ENCODE data around the gene PNKD.

PNKD gene

DNA sequence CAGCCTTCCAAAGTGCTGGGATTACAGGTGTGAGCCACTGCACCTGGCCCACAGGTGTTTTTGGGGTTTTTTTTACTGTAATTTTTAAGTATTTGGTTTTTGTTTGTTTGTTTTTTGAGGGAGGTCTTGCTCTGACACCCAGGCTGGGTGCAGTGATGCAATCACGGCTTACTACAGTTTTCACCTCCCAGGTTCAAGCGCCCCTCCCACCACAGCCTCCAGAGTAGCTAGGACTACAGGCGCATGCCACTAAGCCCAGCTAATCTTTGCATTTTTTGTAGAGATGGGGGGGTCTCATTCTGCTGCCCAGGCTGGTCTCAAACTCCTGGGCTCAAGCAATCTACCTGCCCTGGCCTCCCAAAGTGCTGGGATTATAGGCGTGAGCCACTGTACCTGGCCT, 104.5 kb downstream of the PNKD start:
- TF ChIP-seq, protein P1, sequence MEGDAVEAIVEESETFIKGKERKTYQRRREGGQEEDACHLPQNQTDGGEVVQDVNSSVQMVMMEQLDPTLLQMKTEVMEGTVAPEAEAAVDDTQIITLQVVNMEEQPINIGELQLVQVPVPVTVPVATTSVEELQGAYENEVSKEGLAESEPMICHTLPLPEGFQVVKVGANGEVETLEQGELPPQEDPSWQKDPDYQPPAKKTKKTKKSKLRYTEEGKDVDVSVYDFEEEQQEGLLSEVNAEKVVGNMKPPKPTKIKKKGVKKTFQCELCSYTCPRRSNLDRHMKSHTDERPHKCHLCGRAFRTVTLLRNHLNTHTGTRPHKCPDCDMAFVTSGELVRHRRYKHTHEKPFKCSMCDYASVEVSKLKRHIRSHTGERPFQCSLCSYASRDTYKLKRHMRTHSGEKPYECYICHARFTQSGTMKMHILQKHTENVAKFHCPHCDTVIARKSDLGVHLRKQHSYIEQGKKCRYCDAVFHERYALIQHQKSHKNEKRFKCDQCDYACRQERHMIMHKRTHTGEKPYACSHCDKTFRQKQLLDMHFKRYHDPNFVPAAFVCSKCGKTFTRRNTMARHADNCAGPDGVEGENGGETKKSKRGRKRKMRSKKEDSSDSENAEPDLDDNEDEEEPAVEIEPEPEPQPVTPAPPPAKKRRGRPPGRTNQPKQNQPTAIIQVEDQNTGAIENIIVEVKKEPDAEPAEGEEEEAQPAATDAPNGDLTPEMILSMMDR (IDR thresholded peaks at IDR 0.05; ENCODE audit: low read depth, low read length, missing control alignments): no peak
- DNase-seq (ENCODE audit: extremely low read depth, low read depth): no peak
- no peak overlapping the region for H3K4me3 ChIP-seq (replicated peaks; ENCODE audit: low read depth, low read length)

DNA sequence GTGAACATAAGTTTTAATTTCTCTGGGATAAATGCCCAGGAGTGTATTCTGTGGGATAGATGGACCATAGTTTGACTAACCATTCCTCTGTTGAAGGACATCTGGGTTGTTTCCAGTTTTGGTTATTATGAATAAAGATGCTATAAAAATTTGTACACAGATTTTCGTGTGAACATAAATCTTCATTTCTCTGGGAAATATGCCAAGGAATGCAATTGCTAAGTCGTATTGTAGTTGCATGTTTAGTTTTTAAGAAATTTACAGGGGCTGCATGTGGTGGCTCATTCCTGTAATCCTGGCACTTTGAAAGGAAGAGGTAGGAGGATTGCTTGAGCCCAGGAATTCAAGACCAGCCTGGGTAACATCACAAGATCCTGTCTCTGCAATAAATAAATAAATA, 104.9 kb downstream of the PNKD start:
- no peak overlapping the region for H3K4me3 ChIP-seq (replicated peaks; ENCODE audit: low read depth, low read length)
- TF ChIP-seq, protein P1 (IDR thresholded peaks at IDR 0.05; ENCODE audit: low read depth, low read length, missing control alignments): no peak
- no peak for DNase-seq (ENCODE audit: extremely low read depth, low read depth)

DNA sequence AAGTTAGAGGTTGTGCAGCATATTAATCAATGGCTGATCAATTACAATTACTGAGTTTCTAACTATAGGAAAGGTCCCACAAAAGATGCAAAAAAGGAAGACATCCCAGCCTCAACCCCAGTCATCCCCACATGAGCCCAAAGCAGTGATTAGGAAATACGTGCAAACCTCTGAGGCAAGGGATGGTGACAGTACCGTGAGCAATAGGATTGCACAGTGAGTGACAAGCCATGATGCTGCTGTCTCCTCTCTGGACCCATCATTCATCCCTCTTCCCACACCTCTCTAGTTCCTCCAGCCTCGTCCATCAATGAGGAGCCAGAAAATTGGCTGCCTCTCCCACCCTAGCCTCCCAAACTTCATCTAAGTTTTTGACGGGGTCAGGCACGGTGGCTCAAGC, 107.7 kb downstream of the PNKD start:
- TF ChIP-seq, protein P1 (IDR thresholded peaks at IDR 0.05; ENCODE audit: low read depth, low read length, missing control alignments): no peak
- DNase-seq (ENCODE audit: extremely low read depth, low read depth): no peak
- H3K4me3 ChIP-seq (replicated peaks; ENCODE audit: low read depth, low read length): no peak overlapping the region

DNA sequence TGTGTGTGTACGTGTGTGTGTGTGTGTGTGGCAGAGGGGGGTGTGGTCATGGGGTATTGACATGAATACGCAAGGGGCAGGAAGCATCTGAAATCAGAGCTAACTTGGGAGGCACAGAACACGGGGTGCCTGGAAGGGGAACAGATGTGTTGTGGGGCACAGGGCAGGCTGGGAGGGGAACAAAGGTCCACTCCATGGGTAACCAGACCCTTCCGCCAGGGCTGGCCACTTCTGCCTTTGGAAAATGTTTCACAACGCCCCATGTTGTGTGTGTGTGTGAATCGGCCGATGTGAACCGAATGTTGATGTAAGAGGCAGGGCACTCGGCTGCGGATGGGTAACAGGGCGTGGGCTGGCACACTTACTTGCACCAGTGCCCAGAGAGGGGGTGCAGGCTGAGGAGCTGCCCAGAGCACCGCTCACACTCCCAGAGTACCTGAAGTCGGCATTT, 111.6 kb downstream of the PNKD start, which contains the start of gene SLC11A1:
TSS of gene SLC11A1 (plus strand) at position 358 of the 451 bp plus-strand sequence. CDS start 96 bp downstream, outside the sequence.
- no peak for DNase-seq (ENCODE audit: extremely low read depth, low read depth)
- H3K4me3 ChIP-seq (replicated peaks; ENCODE audit: low read depth, low read length): no peak within 1 kb of the TSS
- TF ChIP-seq, protein P1 (IDR thresholded peaks at IDR 0.05; ENCODE audit: low read depth, low read length, missing control alignments): no peak

DNA sequence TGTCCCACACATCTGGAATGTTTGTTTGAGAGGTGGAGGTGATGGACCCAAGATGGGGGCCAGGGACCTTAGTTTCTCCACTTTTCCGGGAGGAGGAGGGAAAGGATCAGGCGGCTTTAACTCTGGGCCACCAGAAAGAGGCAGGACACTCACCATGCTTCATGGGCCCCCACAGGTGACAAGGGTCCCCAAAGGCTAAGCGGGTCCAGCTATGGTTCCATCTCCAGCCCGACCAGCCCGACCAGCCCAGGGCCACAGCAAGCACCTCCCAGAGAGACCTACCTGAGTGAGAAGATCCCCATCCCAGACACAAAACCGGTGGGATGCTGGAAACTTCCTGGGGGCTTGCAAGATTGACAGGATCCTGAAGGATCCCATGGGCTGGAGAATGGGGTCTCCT, 112.5 kb downstream of the PNKD start:
- TF ChIP-seq, protein P1 (IDR thresholded peaks at IDR 0.05; ENCODE audit: low read depth, low read length, missing control alignments): no peak
- no peak for DNase-seq (ENCODE audit: extremely low read depth, low read depth)
- no peak overlapping the region for H3K4me3 ChIP-seq (replicated peaks; ENCODE audit: low read depth, low read length)

DNA sequence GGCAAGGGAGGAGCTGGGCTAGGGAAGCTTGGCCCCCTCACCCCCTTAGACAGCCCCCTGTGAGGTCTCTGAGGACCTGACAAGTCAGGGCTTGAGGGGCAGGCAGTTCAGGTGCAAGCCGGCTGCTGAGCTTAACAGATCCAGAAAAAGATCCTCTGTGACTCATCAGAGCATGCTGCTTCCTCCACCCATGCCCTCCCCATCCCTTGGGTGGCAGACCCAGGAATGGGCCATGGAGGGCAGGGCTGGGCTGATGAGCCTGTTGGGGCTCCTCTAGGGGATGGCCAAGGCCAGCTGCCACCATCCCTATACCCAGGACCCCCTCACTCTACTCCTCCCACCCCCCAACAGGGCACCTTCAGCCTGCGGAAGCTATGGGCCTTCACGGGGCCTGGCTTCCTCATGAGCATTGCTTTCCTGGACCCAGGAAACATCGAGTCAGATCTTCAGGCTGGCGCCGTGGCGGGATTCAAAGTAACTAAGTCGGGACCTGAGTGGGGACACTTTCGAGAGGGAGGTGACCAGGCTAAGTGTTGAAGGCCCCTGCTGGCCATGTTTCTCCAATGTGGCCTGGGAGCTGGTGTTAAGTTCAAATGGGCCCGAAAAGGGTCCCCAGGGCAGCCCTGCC, 113.7 kb downstream of the PNKD start:
- DNase-seq (ENCODE audit: extremely low read depth, low read depth): no peak
- TF ChIP-seq, protein P1 (IDR thresholded peaks at IDR 0.05; ENCODE audit: low read depth, low read length, missing control alignments): no peak
- H3K4me3 ChIP-seq (replicated peaks; ENCODE audit: low read depth, low read length): no peak overlapping the region

DNA sequence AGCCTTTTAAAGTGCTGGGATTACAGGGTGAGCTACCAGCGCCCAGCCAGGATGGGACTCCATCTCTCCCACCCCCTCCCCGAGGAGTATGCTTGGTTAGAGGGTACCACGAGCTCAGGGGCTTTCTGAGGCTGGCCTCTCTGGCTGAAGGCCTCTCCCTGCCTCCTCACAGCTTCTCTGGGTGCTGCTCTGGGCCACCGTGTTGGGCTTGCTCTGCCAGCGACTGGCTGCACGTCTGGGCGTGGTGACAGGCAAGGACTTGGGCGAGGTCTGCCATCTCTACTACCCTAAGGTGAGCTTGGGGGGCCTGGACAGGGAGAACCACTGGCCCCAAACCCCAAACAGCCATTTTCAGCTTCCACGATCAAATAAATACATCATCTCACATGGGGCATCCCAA, 114.7 kb downstream of the PNKD start:
- H3K4me3 ChIP-seq (replicated peaks; ENCODE audit: low read depth, low read length): no peak overlapping the region
- TF ChIP-seq, protein P1 (IDR thresholded peaks at IDR 0.05; ENCODE audit: low read depth, low read length, missing control alignments): no peak
- no peak for DNase-seq (ENCODE audit: extremely low read depth, low read depth)
